Activated naive CD4-positive, alpha-beta T cell treated with anti-CD3 and anti-CD28 coated beads for 36 hours (primary cell): Measurements from ENCODE around the gene CCDC141. TPM values are rescaled to one million over a fixed set of nuclear protein-coding genes. Genes with fewer than 3 reads are reported as not detected.
"Not testable (repeated sequence)": the region's sequence is repeated elsewhere in the genome, so short reads cannot be mapped to it uniquely, and the experiment has no call there.

Source experiments
- CTCF ChIA-PET: fragments of 350-600 bp; sonication (Branson Sonifier 250); formaldehyde crosslinking; loops from one replicate; lab custom pipeline; 2021; ENCODE audit warnings: antibody characterized with exemption; lab: Charles Lee
- DNase-seq: peaks from one replicate; pipeline ENCODE4 v3.0.0-alpha.2; 2020
- H3K27ac Mint-ChIP-seq: one replicate; pipeline ENCODE4 v1.8.0; 2021; ENCODE audit warnings: mild to moderate bottlenecking, mixed read lengths
- H3K27me3 Mint-ChIP-seq: one replicate; pipeline ENCODE4 v1.8.0; 2021; ENCODE audit warnings: low read depth, mixed read lengths
- H3K36me3 Mint-ChIP-seq: one replicate; pipeline ENCODE4 v1.8.0; 2021; ENCODE audit warnings: low read depth, mixed read lengths
- H3K4me1 Mint-ChIP-seq: one replicate; pipeline ENCODE4 v1.8.0; 2021; ENCODE audit warnings: low read depth, mixed read lengths
- H3K4me3 Mint-ChIP-seq: one replicate; pipeline ENCODE4 v1.8.0; 2021; ENCODE audit warnings: mild to moderate bottlenecking, moderate library complexity, mixed read lengths
- H3K9me3 Mint-ChIP-seq: one replicate; pipeline ENCODE4 v1.8.0; 2021; ENCODE audit warnings: mixed read lengths
- intact Hi-C: fragments of 100-400 bp; cut with micrococcal nuclease; formaldehyde crosslinking; loops from one replicate; pipeline ENCODE4 v1.15.1; 2023
- total RNA-seq, 2 experiments: library from RNA; stranded (reverse); gene quantifications; one replicate each; pipeline ENCODE4 v1.2.3, GENCODE V29; 2021

Gene CCDC141
- 1 to 10 TPM; 2.6 to 4.6 TPM for total RNA-seq

GRCh38 chr2:179049546-179050311 lies at the start of gene CCDC141:
Gene CCDC141, minus strand, starts transcription at chr2:179050137. Its CDS starts 196 bp downstream, at chr2:179049941.
- no peaks in the 10 kb centered on the region for H3K9me3 Mint-ChIP-seq
- no peaks in the 10 kb centered on the region for H3K27me3 Mint-ChIP-seq
- CTCF ChIA-PET = interaction anchor here (0.7 to 4.1 kb wide), 5 partner anchors 9 to 80 kb away, joined by 3 to 11 read pairs (median 4); no protein-coding TSS in a partner anchor
- H3K36me3 Mint-ChIP-seq = peaks cover 6% of the 10 kb centered on the region
- intact Hi-C loops = loop anchor here (1.0 to 5.0 kb wide), 6 partner anchors 12 to 537 kb away; partner anchors contain the start of gene SESTD1
- DNase-seq = peak; percentile 50
- peak within 1 kb of the TSS; percentile 81 for H3K27ac Mint-ChIP-seq
- peaks cover 55% of the 10 kb centered on the region for H3K4me1 Mint-ChIP-seq
- peak within 1 kb of the TSS; percentile 86 for H3K4me3 Mint-ChIP-seq

- DNase-seq = no peak
- intact Hi-C loops = no loop called here
- Mint-ChIP-seq H3K36me3 (no peaks in the 10 kb centered on the region), H3K9me3 (peaks cover 2% of the 10 kb centered on the region), H3K4me3 (no peak overlapping the region), H3K4me1 (peaks cover 17% of the 10 kb centered on the region), H3K27ac (no peak overlapping the region), H3K27me3 (no peaks in the 10 kb centered on the region)
- CTCF ChIA-PET = no interaction called here
Measured at GRCh38 chr2:179098080-179098689, 48.2 kb upstream of the CCDC141 start.

GRCh38 chr2:179097131-179097530 lies 47.2 kb upstream of the CCDC141 start:
- H3K36me3 Mint-ChIP-seq = no peaks in the 10 kb centered on the region
- no peak overlapping the region for H3K4me3 Mint-ChIP-seq
- DNase-seq = no peak
- CTCF ChIA-PET = no interaction called here
- no peaks in the 10 kb centered on the region for H3K27me3 Mint-ChIP-seq
- peaks cover 17% of the 10 kb centered on the region for H3K4me1 Mint-ChIP-seq
- intact Hi-C loops = no loop called here
- peaks cover 2% of the 10 kb centered on the region for H3K9me3 Mint-ChIP-seq
- H3K27ac Mint-ChIP-seq = no peak overlapping the region

GRCh38 chr2:179096090-179096489 lies 46.2 kb upstream of the CCDC141 start:
- peaks cover 1% of the 10 kb centered on the region for H3K36me3 Mint-ChIP-seq
- H3K4me3 Mint-ChIP-seq = no peak overlapping the region
- intact Hi-C loops = no loop called here
- no peak overlapping the region for H3K27ac Mint-ChIP-seq
- H3K4me1 Mint-ChIP-seq = peaks cover 17% of the 10 kb centered on the region
- CTCF ChIA-PET = no interaction called here
- DNase-seq = peak; percentile 52
- H3K9me3 Mint-ChIP-seq = peaks cover 4% of the 10 kb centered on the region
- H3K27me3 Mint-ChIP-seq = no peaks in the 10 kb centered on the region

GRCh38 chr2:179092912-179093311 lies 43.0 kb upstream of the CCDC141 start:
- CTCF ChIA-PET, H3K36me3 Mint-ChIP-seq, H3K9me3 Mint-ChIP-seq, DNase-seq, H3K4me3 Mint-ChIP-seq, H3K27me3 Mint-ChIP-seq, intact Hi-C loops, H3K27ac Mint-ChIP-seq: not testable (repeated sequence)
- peaks cover 17% of the 10 kb centered on the region for H3K4me1 Mint-ChIP-seq

GRCh38 chr2:179082697-179083096 lies 32.8 kb upstream of the CCDC141 start:
- H3K27me3 Mint-ChIP-seq = no peaks in the 10 kb centered on the region
- peaks cover 6% of the 10 kb centered on the region for H3K36me3 Mint-ChIP-seq
- DNase-seq = no peak
- intact Hi-C loops = no loop called here
- CTCF ChIA-PET = no interaction called here
- H3K4me3 Mint-ChIP-seq = no peak overlapping the region
- H3K27ac Mint-ChIP-seq = no peak overlapping the region
- H3K9me3 Mint-ChIP-seq = peaks cover 19% of the 10 kb centered on the region
- H3K4me1 Mint-ChIP-seq = peaks cover 3% of the 10 kb centered on the region

- H3K36me3 Mint-ChIP-seq = peaks cover 10% of the 10 kb centered on the region
- no peak overlapping the region for H3K27ac Mint-ChIP-seq
- no peak overlapping the region for H3K4me3 Mint-ChIP-seq
- no peak for DNase-seq
- H3K9me3 Mint-ChIP-seq = peaks cover 24% of the 10 kb centered on the region
- CTCF ChIA-PET = no interaction called here
- H3K4me1 Mint-ChIP-seq = peaks cover 3% of the 10 kb centered on the region
- intact Hi-C loops = no loop called here
- no peaks in the 10 kb centered on the region for H3K27me3 Mint-ChIP-seq
Measured at GRCh38 chr2:179081954-179082353, 32.0 kb upstream of the CCDC141 start.

GRCh38 chr2:179072527-179072926 lies 22.6 kb upstream of the CCDC141 start:
- Mint-ChIP-seq H3K9me3 (peaks cover 11% of the 10 kb centered on the region), H3K27me3 (no peaks in the 10 kb centered on the region), H3K27ac (no peak overlapping the region), H3K4me3 (no peak overlapping the region), H3K36me3 (peaks cover 4% of the 10 kb centered on the region), H3K4me1 (peaks cover 3% of the 10 kb centered on the region)
- intact Hi-C loops = no loop called here
- no peak for DNase-seq
- CTCF ChIA-PET = no interaction called here

GRCh38 chr2:179071810-179072355 lies 21.9 kb upstream of the CCDC141 start:
- Mint-ChIP-seq H3K27me3 (no peaks in the 10 kb centered on the region), H3K4me3 (no peak overlapping the region), H3K36me3 (no peaks in the 10 kb centered on the region), H3K9me3 (peaks cover 7% of the 10 kb centered on the region), H3K27ac (no peak overlapping the region), H3K4me1 (peaks cover 3% of the 10 kb centered on the region)
- DNase-seq = no peak
- CTCF ChIA-PET = no interaction called here
- intact Hi-C loops = no loop called here

- intact Hi-C loops = no loop called here
- H3K4me3 Mint-ChIP-seq = no peak overlapping the region
- peaks cover 7% of the 10 kb centered on the region for H3K9me3 Mint-ChIP-seq
- no peak overlapping the region for H3K27ac Mint-ChIP-seq
- H3K36me3 Mint-ChIP-seq = no peaks in the 10 kb centered on the region
- peaks cover 3% of the 10 kb centered on the region for H3K4me1 Mint-ChIP-seq
- no peak for DNase-seq
- CTCF ChIA-PET = no interaction called here
- H3K27me3 Mint-ChIP-seq = no peaks in the 10 kb centered on the region
Measured at GRCh38 chr2:179070895-179071294, 21.0 kb upstream of the CCDC141 start.

- Mint-ChIP-seq H3K27me3 (no peaks in the 10 kb centered on the region), H3K27ac (no peak overlapping the region), H3K4me3 (no peak overlapping the region), H3K4me1 (peaks cover 3% of the 10 kb centered on the region), H3K36me3 (no peaks in the 10 kb centered on the region), H3K9me3 (peaks cover 11% of the 10 kb centered on the region)
- CTCF ChIA-PET = no interaction called here
- DNase-seq = no peak
- intact Hi-C loops = no loop called here
Measured at GRCh38 chr2:179069685-179070084, 19.7 kb upstream of the CCDC141 start.

GRCh38 chr2:179068991-179069643 lies 19.2 kb upstream of the CCDC141 start:
- no peak overlapping the region for H3K27ac Mint-ChIP-seq
- intact Hi-C loops = no loop called here
- H3K4me1 Mint-ChIP-seq = peaks cover 3% of the 10 kb centered on the region
- CTCF ChIA-PET = no interaction called here
- H3K36me3 Mint-ChIP-seq = no peaks in the 10 kb centered on the region
- no peaks in the 10 kb centered on the region for H3K27me3 Mint-ChIP-seq
- peaks cover 11% of the 10 kb centered on the region for H3K9me3 Mint-ChIP-seq
- no peak overlapping the region for H3K4me3 Mint-ChIP-seq
- no peak for DNase-seq
